OCI-LY7 (cell line): ENCODE data around the gene GFRA4.

ENCODE experiments used
- CTCF ChIP-seq: fragments of 200-600 bp; sonication (generic); conservative IDR thresholded peaks from 2 replicates; pipeline ENCODE4 v1.5.1; 2014; ENCODE audit warnings: mild to moderate bottlenecking, antibody characterized with exemption, low read length, moderate library complexity, mixed read lengths
- EZH2phosphoT487 ChIP-seq: fragments of 200-600 bp; sonication (generic); IDR thresholded peaks from 2 replicates; pipeline ENCODE4 v1.6.1; 2018; ENCODE audit warnings: low read depth, borderline replicate concordance, mild to moderate bottlenecking, mixed run types, antibody characterized with exemption, low read length, moderate library complexity, mixed read lengths

GRCh38 chr20:3640259-3640658 lies 22.9 kb downstream of the GFRA4 start:
- no peak for TF ChIP-seq CTCF
- no peak for TF ChIP-seq EZH2phosphoT487
